ENCODE data around the gene PSMB11. TPM values are rescaled to one million over a fixed set of nuclear protein-coding genes. Genes with fewer than 3 reads are reported as not detected.
A peak's percentile ranks its signal among the peaks of the same experiment; 100 is the strongest.

PSMB11 gene
- total and polyA plus RNA-seq, 5 donors from 2014 or later = not detected

DNA sequence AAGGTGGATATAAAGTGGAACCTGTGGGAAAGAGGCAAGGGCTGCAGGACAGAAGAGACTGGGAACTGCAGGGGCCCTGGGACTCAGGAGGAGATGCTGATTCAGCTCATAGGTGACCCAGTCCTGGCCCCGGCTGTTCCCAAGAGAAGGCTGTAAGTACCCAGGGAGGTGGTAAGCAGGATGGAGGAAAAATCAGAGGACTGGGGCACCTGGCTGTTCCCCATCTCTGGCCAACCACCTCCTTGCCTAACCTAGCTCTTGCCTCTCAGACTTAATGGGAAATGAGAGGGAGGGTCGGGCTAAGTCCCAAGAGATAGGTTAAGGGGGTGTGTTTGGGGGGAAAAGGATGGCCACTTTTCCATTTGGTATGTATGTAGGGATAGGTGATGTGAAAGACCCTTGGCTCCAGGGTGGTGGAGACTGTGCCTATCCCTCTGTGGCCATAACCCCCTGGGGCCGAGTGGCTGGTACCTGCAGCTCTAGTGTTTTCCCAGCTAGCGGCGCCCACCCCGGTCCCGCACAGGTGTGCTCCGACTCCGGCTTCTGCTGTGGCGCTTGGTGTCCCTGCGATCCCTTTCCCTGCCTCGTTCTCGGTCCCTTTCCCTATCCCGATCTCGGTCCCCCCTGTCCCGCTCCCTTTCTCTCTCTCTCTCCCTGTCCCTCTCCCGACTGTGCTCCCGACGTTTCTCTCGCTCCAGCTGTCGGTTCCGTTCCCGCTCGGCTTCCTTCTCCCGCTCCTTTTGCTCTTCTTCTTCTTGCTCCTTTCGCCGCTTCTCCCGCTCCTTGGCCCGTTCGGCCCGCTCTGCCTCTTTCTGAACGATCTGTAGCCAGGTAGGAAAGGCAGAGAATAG lies 16.9 kb downstream of the PSMB11 start:
- ATAC-seq (ENCODE audit: low read depth in 2 of 2) (no peak), DNase-seq (no peak)
- peaks cover 47% of the 10 kb centered on the region for H3K36me3 ChIP-seq (ENCODE audit: control insufficient read depth, insufficient read depth, low read length)
- H3K27ac ChIP-seq (ENCODE audit: insufficient read depth, low read length, poor library complexity, severe bottlenecking) = no peak overlapping the region
- H3K9me3 ChIP-seq (ENCODE audit: control insufficient read depth in 2 of 2, low read length in 2 of 2) = no peaks in the 10 kb centered on the region
- no peaks in the 10 kb centered on the region for H3K27me3 ChIP-seq (ENCODE audit: control insufficient read depth, insufficient read depth, low read length)
- peaks cover 0 to 18% (median 15%) of the 10 kb centered on the region in 4 donors for H3K4me1 Mint-ChIP-seq
- H3K4me3 Mint-ChIP-seq = peak overlapping the region in 2 of 4 donors; percentile 43 to 87
- no peak overlapping the region for H3K4me3 ChIP-seq (ENCODE audit: low read depth, low read length)
- H3K4me1 ChIP-seq (ENCODE audit: control insufficient read depth, insufficient read depth, low read length, poor library complexity, severe bottlenecking) = peaks cover 22% of the 10 kb centered on the region
- peaks cover 22% of the 10 kb centered on the region for H3K36me3 Mint-ChIP-seq
- H3K27me3 Mint-ChIP-seq = no peaks in the 10 kb centered on the region
- H3K9me3 Mint-ChIP-seq = no peaks in the 10 kb centered on the region
- H3K27ac Mint-ChIP-seq = peak overlapping the region in 1 of 3 donors; percentile 53

- Histone ChIP-seq H3K9me3 (ENCODE audit: control insufficient read depth in 2 of 2, low read length in 2 of 2) (no peaks in the 10 kb centered on the region), H3K4me1 (ENCODE audit: control insufficient read depth, insufficient read depth, low read length, poor library complexity, severe bottlenecking) (peaks cover 22% of the 10 kb centered on the region), H3K36me3 (ENCODE audit: control insufficient read depth, insufficient read depth, low read length) (peaks cover 60% of the 10 kb centered on the region), H3K27ac (ENCODE audit: insufficient read depth, low read length, poor library complexity, severe bottlenecking) (no peak overlapping the region), H3K27me3 (ENCODE audit: control insufficient read depth, insufficient read depth, low read length) (no peaks in the 10 kb centered on the region), H3K4me3 (ENCODE audit: low read depth, low read length) (no peak overlapping the region)
- Mint-ChIP-seq H3K27ac (no peak overlapping the region), H3K27me3 (no peaks in the 10 kb centered on the region), H3K36me3 (peaks cover 28% of the 10 kb centered on the region), H3K9me3 (no peaks in the 10 kb centered on the region), H3K4me1 (peaks cover 1 to 19% (median 17%) of the 10 kb centered on the region in 4 donors), H3K4me3 (peak overlapping the region in 1 of 4 donors; percentile 47)
- ATAC-seq (ENCODE audit: low read depth in 2 of 2) (no peak), DNase-seq (no peak)
Measured at GRCh38 chr14:23060536-23061260, 18.7 kb downstream of the PSMB11 start.

- Histone ChIP-seq H3K9me3 (ENCODE audit: control insufficient read depth in 2 of 2, low read length in 2 of 2) (no peaks in the 10 kb centered on the region), H3K4me1 (ENCODE audit: control insufficient read depth, insufficient read depth, low read length, poor library complexity, severe bottlenecking) (peaks cover 12% of the 10 kb centered on the region), H3K27me3 (ENCODE audit: control insufficient read depth, insufficient read depth, low read length) (no peaks in the 10 kb centered on the region), H3K36me3 (ENCODE audit: control insufficient read depth, insufficient read depth, low read length) (peaks cover 73% of the 10 kb centered on the region), H3K27ac (ENCODE audit: insufficient read depth, low read length, poor library complexity, severe bottlenecking) (no peak overlapping the region), H3K4me3 (ENCODE audit: low read depth, low read length) (no peak overlapping the region)
- H3K4me3 Mint-ChIP-seq = no peak overlapping the region
- no peaks in the 10 kb centered on the region for H3K9me3 Mint-ChIP-seq
- H3K36me3 Mint-ChIP-seq = peaks cover 30% of the 10 kb centered on the region
- H3K27me3 Mint-ChIP-seq = no peaks in the 10 kb centered on the region
- ATAC-seq (ENCODE audit: low read depth in 2 of 2) (no peak), DNase-seq (no peak)
- H3K4me1 Mint-ChIP-seq = peaks cover 5 to 14% (median 13%) of the 10 kb centered on the region in 4 donors
- no peak overlapping the region for H3K27ac Mint-ChIP-seq
Measured at GRCh38 chr14:23062002-23062401, 20.0 kb downstream of the PSMB11 start.

- Mint-ChIP-seq H3K4me3 (peak overlapping the region in 1 of 4 donors; percentile 19), H3K4me1 (peaks cover 6 to 13% (median 10%) of the 10 kb centered on the region in 4 donors), H3K27ac (no peak overlapping the region), H3K27me3 (no peaks in the 10 kb centered on the region), H3K36me3 (peaks cover 31% of the 10 kb centered on the region), H3K9me3 (no peaks in the 10 kb centered on the region)
- H3K36me3 ChIP-seq (ENCODE audit: control insufficient read depth, insufficient read depth, low read length) = peaks cover 86% of the 10 kb centered on the region
- ATAC-seq (ENCODE audit: low read depth in 2 of 2) = no peak
- H3K4me3 ChIP-seq (ENCODE audit: low read depth, low read length) = no peak overlapping the region
- peaks cover 2% of the 10 kb centered on the region for H3K4me1 ChIP-seq (ENCODE audit: control insufficient read depth, insufficient read depth, low read length, poor library complexity, severe bottlenecking)
- no peak for DNase-seq
- no peak overlapping the region for H3K27ac ChIP-seq (ENCODE audit: insufficient read depth, low read length, poor library complexity, severe bottlenecking)
- H3K27me3 ChIP-seq (ENCODE audit: control insufficient read depth, insufficient read depth, low read length) = no peaks in the 10 kb centered on the region
- no peaks in the 10 kb centered on the region for H3K9me3 ChIP-seq (ENCODE audit: control insufficient read depth in 2 of 2, low read length in 2 of 2)
Measured at GRCh38 chr14:23063601-23064000, 21.6 kb downstream of the PSMB11 start.

- Mint-ChIP-seq H3K4me3 (peak overlapping the region in 1 of 4 donors; percentile 35), H3K27ac (peak overlapping the region in 1 of 3 donors; percentile 77), H3K27me3 (no peaks in the 10 kb centered on the region), H3K4me1 (peaks cover 17 to 36% (median 28%) of the 10 kb centered on the region in 4 donors), H3K36me3 (peaks cover 34% of the 10 kb centered on the region), H3K9me3 (no peaks in the 10 kb centered on the region)
- no peak overlapping the region for H3K27ac ChIP-seq (ENCODE audit: insufficient read depth, low read length, poor library complexity, severe bottlenecking)
- H3K27me3 ChIP-seq (ENCODE audit: control insufficient read depth, insufficient read depth, low read length) = no peaks in the 10 kb centered on the region
- H3K36me3 ChIP-seq (ENCODE audit: control insufficient read depth, insufficient read depth, low read length) = peaks cover 65% of the 10 kb centered on the region
- no peak overlapping the region for H3K4me3 ChIP-seq (ENCODE audit: low read depth, low read length)
- DNase-seq = no peak
- H3K4me1 ChIP-seq (ENCODE audit: control insufficient read depth, insufficient read depth, low read length, poor library complexity, severe bottlenecking) = peaks cover 17% of the 10 kb centered on the region
- no peaks in the 10 kb centered on the region for H3K9me3 ChIP-seq (ENCODE audit: control insufficient read depth in 2 of 2, low read length in 2 of 2)
- no peak for ATAC-seq (ENCODE audit: low read depth in 2 of 2)
Measured at GRCh38 chr14:23066368-23066767, 24.4 kb downstream of the PSMB11 start.

DNA sequence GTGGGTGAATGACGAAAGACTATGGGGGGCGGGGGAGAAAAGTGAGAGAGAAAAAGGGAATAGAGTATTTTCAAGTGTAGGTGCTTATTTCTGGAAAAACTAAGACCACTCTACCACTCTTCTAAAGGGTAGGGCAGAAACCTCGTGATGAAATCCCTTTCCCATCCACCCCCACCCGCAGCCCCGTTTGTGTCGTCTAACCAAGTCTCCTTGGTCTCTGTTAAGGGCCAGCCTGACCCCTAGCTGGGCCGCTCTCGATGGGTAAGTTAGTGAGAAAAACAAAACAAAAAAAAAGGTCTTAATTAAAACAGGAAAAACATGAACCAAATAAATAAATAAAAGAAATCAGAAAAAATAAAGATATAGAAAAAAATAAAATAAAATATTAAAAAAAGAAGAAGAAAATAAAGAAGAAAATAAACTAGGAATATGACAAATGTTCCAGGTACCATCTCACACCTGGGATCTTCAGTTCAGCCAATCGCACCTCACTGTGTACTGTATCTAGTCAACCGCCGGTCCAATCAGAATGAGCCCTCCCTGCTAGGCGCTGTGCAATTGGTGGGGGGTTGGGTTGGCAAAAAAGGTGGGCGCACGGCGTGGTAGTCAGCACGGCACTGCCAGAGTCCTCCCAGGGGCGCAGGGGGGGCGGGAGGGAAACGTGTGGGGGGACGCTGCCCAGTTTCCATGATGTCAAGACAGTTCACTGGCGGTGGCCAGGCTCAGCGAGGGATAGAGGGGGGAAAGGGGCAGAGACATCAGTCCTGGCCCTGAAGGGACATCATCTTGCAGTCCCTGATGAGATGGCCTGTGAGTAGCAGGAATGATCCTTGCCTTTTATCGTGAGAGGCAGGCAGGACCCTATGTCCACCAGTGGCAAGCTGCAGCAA lies 25.1 kb downstream of the PSMB11 start:
- H3K9me3 Mint-ChIP-seq = no peaks in the 10 kb centered on the region
- ATAC-seq (ENCODE audit: low read depth in 2 of 2) (no peak), DNase-seq (no peak)
- H3K27ac Mint-ChIP-seq = no peak overlapping the region
- H3K27me3 Mint-ChIP-seq = no peaks in the 10 kb centered on the region
- no peak overlapping the region for H3K4me3 Mint-ChIP-seq
- H3K27me3 ChIP-seq (ENCODE audit: control insufficient read depth, insufficient read depth, low read length) = no peaks in the 10 kb centered on the region
- no peak overlapping the region for H3K27ac ChIP-seq (ENCODE audit: insufficient read depth, low read length, poor library complexity, severe bottlenecking)
- no peaks in the 10 kb centered on the region for H3K9me3 ChIP-seq (ENCODE audit: control insufficient read depth in 2 of 2, low read length in 2 of 2)
- H3K36me3 Mint-ChIP-seq = peaks cover 37% of the 10 kb centered on the region
- peaks cover 65% of the 10 kb centered on the region for H3K36me3 ChIP-seq (ENCODE audit: control insufficient read depth, insufficient read depth, low read length)
- peaks cover 24% of the 10 kb centered on the region for H3K4me1 ChIP-seq (ENCODE audit: control insufficient read depth, insufficient read depth, low read length, poor library complexity, severe bottlenecking)
- peaks cover 20 to 43% (median 35%) of the 10 kb centered on the region in 4 donors for H3K4me1 Mint-ChIP-seq
- no peak overlapping the region for H3K4me3 ChIP-seq (ENCODE audit: low read depth, low read length)
